Nephron progenitor cell (in vitro differentiated cells): ENCODE measurements around the gene PPIA.
"Not testable (repeated sequence)": the region's sequence is repeated elsewhere in the genome, so short reads cannot be mapped to it uniquely, and the experiment has no call there.

ENCODE experiments used
- DNase-seq: peaks from one replicate; pipeline ENCODE4 v3.0.0; 2021
- H3K27ac Mint-ChIP-seq: 2 replicates; pipeline ENCODE4 v1.8.0; 2021; ENCODE audit warnings: mild to moderate bottlenecking, moderate library complexity, mixed read lengths
- H3K27me3 Mint-ChIP-seq: 2 replicates; pipeline ENCODE4 v1.8.0; 2021; ENCODE audit warnings: mild to moderate bottlenecking, low read depth, mixed read lengths; ENCODE audit not compliant: poor library complexity
- H3K36me3 Mint-ChIP-seq: 2 replicates; pipeline ENCODE4 v1.8.0; 2021; ENCODE audit warnings: low read depth, mixed read lengths
- H3K4me1 Mint-ChIP-seq: 2 replicates; pipeline ENCODE4 v1.8.0; 2021; ENCODE audit warnings: mixed read lengths
- H3K4me3 Mint-ChIP-seq: 2 replicates; pipeline ENCODE4 v1.8.0; 2021; ENCODE audit warnings: mild to moderate bottlenecking, moderate library complexity, mixed read lengths
- H3K9me3 Mint-ChIP-seq: 2 replicates; pipeline ENCODE4 v1.8.0; 2021; ENCODE audit warnings: mild to moderate bottlenecking, moderate library complexity, mixed read lengths
- TF ChIP-seq, protein P1 (sequence below): fragments of 200-600 bp; sonication (generic); IDR thresholded peaks from 2 replicates; pipeline ENCODE4 v1.5.0; 2021; ENCODE audit warnings: antibody characterized with exemption

PPIA gene

DNA sequence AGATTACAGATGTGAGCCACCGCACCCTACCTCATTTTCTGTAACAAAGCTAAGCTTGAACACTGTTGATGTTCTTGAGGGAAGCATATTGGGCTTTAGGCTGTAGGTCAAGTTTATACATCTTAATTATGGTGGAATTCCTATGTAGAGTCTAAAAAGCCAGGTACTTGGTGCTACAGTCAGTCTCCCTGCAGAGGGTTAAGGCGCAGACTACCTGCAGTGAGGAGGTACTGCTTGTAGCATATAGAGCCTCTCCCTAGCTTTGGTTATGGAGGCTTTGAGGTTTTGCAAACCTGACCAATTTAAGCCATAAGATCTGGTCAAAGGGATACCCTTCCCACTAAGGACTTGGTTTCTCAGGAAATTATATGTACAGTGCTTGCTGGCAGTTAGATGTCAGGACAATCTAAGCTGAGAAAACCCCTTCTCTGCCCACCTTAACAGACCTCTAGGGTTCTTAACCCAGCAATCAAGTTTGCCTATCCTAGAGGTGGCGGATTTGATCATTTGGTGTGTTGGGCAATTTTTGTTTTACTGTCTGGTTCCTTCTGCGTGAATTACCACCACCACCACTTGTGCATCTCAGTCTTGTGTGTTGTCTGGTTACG lies 6.0 kb downstream of the PPIA start:
- Mint-ChIP-seq H3K27ac (peak overlapping the region; percentile 92), H3K36me3 (peaks cover 51% of the 10 kb centered on the region), H3K4me3 (no peak overlapping the region), H3K27me3 (no peaks in the 10 kb centered on the region), H3K9me3 (no peaks in the 10 kb centered on the region), H3K4me1 (peaks cover 20% of the 10 kb centered on the region)
- TF ChIP-seq, protein P1, sequence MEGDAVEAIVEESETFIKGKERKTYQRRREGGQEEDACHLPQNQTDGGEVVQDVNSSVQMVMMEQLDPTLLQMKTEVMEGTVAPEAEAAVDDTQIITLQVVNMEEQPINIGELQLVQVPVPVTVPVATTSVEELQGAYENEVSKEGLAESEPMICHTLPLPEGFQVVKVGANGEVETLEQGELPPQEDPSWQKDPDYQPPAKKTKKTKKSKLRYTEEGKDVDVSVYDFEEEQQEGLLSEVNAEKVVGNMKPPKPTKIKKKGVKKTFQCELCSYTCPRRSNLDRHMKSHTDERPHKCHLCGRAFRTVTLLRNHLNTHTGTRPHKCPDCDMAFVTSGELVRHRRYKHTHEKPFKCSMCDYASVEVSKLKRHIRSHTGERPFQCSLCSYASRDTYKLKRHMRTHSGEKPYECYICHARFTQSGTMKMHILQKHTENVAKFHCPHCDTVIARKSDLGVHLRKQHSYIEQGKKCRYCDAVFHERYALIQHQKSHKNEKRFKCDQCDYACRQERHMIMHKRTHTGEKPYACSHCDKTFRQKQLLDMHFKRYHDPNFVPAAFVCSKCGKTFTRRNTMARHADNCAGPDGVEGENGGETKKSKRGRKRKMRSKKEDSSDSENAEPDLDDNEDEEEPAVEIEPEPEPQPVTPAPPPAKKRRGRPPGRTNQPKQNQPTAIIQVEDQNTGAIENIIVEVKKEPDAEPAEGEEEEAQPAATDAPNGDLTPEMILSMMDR: no peak
- no peak for DNase-seq

DNA sequence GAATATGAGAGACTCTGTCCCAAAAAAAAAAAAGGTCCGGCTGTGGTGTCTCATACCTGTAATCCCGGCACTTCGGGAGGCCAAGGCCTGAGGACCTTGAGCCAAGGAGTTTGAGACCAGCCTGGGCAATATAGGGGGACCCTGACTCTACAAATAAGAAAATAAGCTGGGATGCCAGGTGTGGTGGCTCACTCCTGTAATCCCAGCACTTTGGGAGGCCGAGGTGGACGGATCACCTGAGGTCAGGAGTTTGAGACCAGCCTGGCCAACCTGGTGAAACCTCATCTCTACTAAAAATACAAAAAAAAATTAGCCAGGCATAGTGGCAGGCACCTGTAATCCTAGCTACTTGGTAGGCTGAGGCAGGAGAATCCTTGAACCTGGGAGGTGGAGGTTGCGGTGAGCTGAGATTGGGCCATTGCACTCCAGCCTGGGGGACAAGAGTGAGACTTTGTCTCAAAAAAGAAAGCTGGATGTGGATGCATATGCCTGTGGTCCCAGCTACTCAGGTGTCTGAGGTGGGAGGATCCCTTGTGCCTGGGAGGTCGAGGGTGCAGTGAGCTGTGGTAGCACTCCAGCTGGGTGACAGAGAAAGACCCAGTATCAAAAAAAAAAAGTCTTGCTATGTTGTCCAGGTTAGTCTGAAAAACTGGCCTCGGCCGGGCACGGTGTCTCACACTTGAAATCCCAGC lies 7.5 kb downstream of the PPIA start:
- H3K4me3 Mint-ChIP-seq: not testable (repeated sequence)

DNA sequence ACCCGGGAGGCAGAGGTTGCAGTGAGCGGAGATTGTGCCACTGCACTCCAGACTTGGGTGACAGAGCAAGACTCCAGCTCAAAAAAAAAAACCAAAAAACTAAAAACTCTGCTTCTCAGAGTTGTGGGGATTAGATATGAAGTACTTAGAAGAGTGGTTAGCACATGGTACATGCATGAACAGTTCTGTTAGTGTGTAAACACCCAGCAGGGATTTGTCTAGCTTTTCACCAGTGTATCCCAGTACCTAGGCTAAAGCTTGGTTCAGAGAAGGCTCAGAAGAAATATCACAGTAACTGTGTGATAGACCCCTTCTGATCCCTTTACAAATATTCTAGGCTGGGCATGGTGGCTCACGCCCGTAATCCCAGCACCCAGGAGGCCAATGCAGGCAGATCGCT lies 9.5 kb downstream of the PPIA start:
- TF ChIP-seq, protein P1: no peak
- Mint-ChIP-seq H3K4me3 (no peak overlapping the region), H3K4me1 (no peaks in the 10 kb centered on the region), H3K27ac (no peak overlapping the region), H3K36me3 (peaks cover 23% of the 10 kb centered on the region), H3K27me3 (peaks cover 2% of the 10 kb centered on the region), H3K9me3 (no peaks in the 10 kb centered on the region)
- DNase-seq: no peak

More for the DNA sequence above, 7.5 kb downstream of the PPIA start:
- peak overlapping the region; percentile 80 for H3K27ac Mint-ChIP-seq
- peaks cover 40% of the 10 kb centered on the region for H3K36me3 Mint-ChIP-seq
- H3K4me1 Mint-ChIP-seq, H3K9me3 Mint-ChIP-seq, DNase-seq, H3K27me3 Mint-ChIP-seq: not testable (repeated sequence)

DNA sequence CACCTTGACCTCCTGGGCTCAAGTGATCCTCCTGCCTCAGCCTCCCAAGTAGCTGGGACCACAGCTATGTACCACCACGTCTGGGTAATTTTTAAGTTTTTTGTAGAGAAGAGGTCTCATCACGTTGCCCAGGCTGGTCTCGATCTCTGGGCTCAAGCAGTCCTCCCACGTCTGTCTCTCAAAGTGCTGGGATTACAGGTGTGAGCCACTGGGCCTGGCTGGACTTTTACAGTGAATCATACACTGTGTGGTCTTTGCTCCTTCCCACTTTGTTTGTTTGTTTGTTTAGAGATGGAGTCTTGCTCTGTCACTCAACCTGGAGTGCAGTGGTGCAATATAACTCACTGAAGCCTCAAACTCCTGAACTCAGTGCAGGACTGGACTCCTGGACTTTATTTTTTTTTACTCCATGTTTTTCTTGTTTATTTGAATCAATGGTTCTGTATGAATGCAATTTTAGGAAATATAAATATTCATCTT lies 12.5 kb downstream of the PPIA start:
- TF ChIP-seq, protein P1: no peak
- peaks cover 2% of the 10 kb centered on the region for H3K27me3 Mint-ChIP-seq
- DNase-seq: no peak
- no peak overlapping the region for H3K4me3 Mint-ChIP-seq
- no peak overlapping the region for H3K27ac Mint-ChIP-seq
- no peaks in the 10 kb centered on the region for H3K4me1 Mint-ChIP-seq
- H3K9me3 Mint-ChIP-seq: no peaks in the 10 kb centered on the region
- no peaks in the 10 kb centered on the region for H3K36me3 Mint-ChIP-seq

DNA sequence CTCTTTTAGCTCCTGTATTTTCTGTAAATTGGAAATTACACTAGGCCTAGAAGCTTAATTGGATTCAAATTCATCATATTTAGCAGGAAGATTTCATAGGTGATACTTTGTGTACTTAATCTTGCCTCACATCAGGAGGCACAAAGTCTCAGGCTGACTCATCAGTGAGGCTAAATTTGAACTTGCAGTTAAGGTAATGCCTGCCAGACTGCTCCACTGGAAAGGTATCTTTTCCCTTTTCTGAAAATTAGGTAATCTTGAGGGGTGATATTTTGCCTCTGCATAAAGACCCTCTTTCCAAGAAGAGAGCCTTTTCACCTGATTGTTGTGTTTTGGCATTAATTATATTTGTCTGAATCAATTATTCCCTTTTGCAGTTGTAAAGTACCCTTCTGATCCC lies 14.6 kb downstream of the PPIA start:
- Mint-ChIP-seq H3K4me3 (no peak overlapping the region), H3K36me3 (no peaks in the 10 kb centered on the region), H3K4me1 (no peaks in the 10 kb centered on the region), H3K27me3 (peaks cover 2% of the 10 kb centered on the region), H3K9me3 (no peaks in the 10 kb centered on the region), H3K27ac (no peak overlapping the region)
- DNase-seq: no peak
- TF ChIP-seq, protein P1: no peak

DNA sequence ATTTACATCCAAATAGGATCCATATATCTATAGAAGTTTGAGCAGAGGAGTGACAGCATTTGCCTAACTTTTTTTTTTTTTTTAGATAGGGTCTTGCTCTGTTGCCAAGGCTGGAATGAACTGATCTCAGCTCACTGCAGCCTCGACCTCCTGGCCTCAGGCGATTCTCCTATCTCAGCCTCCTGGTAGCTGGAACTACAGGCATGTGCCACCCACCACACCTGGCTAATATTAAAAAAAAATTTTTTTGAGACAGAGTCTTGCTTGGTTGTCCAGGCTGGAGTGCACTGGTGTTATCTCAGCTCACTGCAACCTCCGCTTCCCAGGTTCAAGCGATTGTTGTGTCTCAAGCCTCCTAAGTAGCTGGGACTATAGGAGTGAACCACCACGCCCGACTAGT lies 15.1 kb downstream of the PPIA start:
- H3K4me3 Mint-ChIP-seq: no peak overlapping the region
- no peak for DNase-seq
- H3K9me3 Mint-ChIP-seq: no peaks in the 10 kb centered on the region
- peaks cover 2% of the 10 kb centered on the region for H3K27me3 Mint-ChIP-seq
- no peaks in the 10 kb centered on the region for H3K36me3 Mint-ChIP-seq
- TF ChIP-seq, protein P1: no peak
- H3K27ac Mint-ChIP-seq: no peak overlapping the region
- H3K4me1 Mint-ChIP-seq: no peaks in the 10 kb centered on the region
